HEK293 (cell line): ENCODE data around the gene BUB1B.
"Not testable (repeated sequence)": the region's sequence is repeated elsewhere in the genome, so short reads cannot be mapped to it uniquely, and the experiment has no call there.

Experiments
- CTCF ChIA-PET: fragments of 350-600 bp; formaldehyde crosslinking; extraction: SDS; loops from one replicate; lab custom pipeline; 2021; ENCODE audit warnings: antibody characterized with exemption; lab: Yijun Ruan, JAX
- POLR2A ChIA-PET: fragments of 300-600 bp; formaldehyde crosslinking; extraction: SDS; loops from one replicate; lab custom pipeline; 2020; ENCODE audit warnings: antibody characterized with exemption, inconsistent platforms; lab: Yijun Ruan, JAX
- H3K27ac ChIP-seq: fragments of 200-500 bp; sonication (Bioruptor generic); 2 replicates; pipeline ENCODE4 v1.5.1; 2014; ENCODE audit warnings: low read depth, low read length, control low read depth, inconsistent platforms; ENCODE audit errors: extremely low read depth
- H3K36me3 ChIP-seq, 2 experiments: fragments of 200-500 bp in 1 of 2; sonication (Bioruptor generic) in 1 of 2; 1 replicate in 1 of 2; 2 replicates in 1 of 2; pipeline ENCODE4 v1.5.1; 2014 to 2017; ENCODE audit warnings: inconsistent platforms in 2 of 2, low read length in 2 of 2; ENCODE audit not compliant: control insufficient read depth in 2 of 2, insufficient read depth in 1 of 2
- H3K4me1 ChIP-seq: fragments of 200-500 bp; sonication (Bioruptor generic); 2 replicates; pipeline ENCODE4 v1.5.1; 2014; ENCODE audit warnings: mild to moderate bottlenecking, low read length, inconsistent platforms; ENCODE audit not compliant: control insufficient read depth, insufficient read depth
- H3K4me3 ChIP-seq: 2 replicates; pipeline ENCODE4 v1.5.1; 2011; ENCODE audit warnings: low read depth, mild to moderate bottlenecking, control low read depth, low read length, moderate library complexity
- H3K9me3 ChIP-seq: fragments of 200-500 bp; sonication (Bioruptor generic); 2 replicates; pipeline ENCODE4 v1.5.1; 2014; ENCODE audit warnings: low read depth, low read length, inconsistent platforms; ENCODE audit not compliant: control insufficient read depth, insufficient read depth
- KLF8 ChIP-seq: fragments of 450-650 bp; formaldehyde crosslinking; IDR thresholded peaks from 2 replicates; pipeline ENCODE4 v1.5.1; 2016; ENCODE audit warnings: missing biosample characterization, missing genetic modification characterization
- KLF9 ChIP-seq: fragments of 450-650 bp; formaldehyde crosslinking; IDR thresholded peaks from 2 replicates; pipeline ENCODE4 v1.5.1; 2016; ENCODE audit warnings: missing biosample characterization, missing genetic modification characterization, low read depth
- ZBTB48 ChIP-seq: fragments of 450-650 bp; formaldehyde crosslinking; IDR thresholded peaks from 2 replicates; pipeline ENCODE4 v1.5.1; 2016; ENCODE audit warnings: missing biosample characterization, missing genetic modification characterization
- ZNF146 ChIP-seq: fragments of 450-650 bp; formaldehyde crosslinking; IDR thresholded peaks from 2 replicates; pipeline ENCODE4 v1.5.1; 2016; ENCODE audit warnings: missing biosample characterization, missing genetic modification characterization
- ZNF157 ChIP-seq: fragments of 450-650 bp; formaldehyde crosslinking; IDR thresholded peaks from 2 replicates; pipeline ENCODE4 v1.5.1; 2016; ENCODE audit warnings: missing biosample characterization, missing genetic modification characterization
- ZNF24 ChIP-seq: fragments of 450-650 bp; formaldehyde crosslinking; IDR thresholded peaks from 2 replicates; pipeline ENCODE4 v1.5.1; 2016; ENCODE audit warnings: missing biosample characterization, missing genetic modification characterization
- ZNF548 ChIP-seq: fragments of 450-650 bp; formaldehyde crosslinking; IDR thresholded peaks from 2 replicates; pipeline ENCODE4 v1.5.1; 2016; ENCODE audit warnings: missing biosample characterization, missing genetic modification characterization
- ZNF555 ChIP-seq: fragments of 450-650 bp; formaldehyde crosslinking; conservative IDR thresholded peaks from 2 replicates; pipeline ENCODE4 v1.5.1; 2017; ENCODE audit warnings: missing biosample characterization, mild to moderate bottlenecking, missing genetic modification characterization, inconsistent platforms
- ZNF654 ChIP-seq: fragments of 450-650 bp; formaldehyde crosslinking; IDR thresholded peaks from 2 replicates; pipeline ENCODE4 v1.5.1; 2016; ENCODE audit warnings: low read depth, missing biosample characterization, missing genetic modification characterization
- ZNF768 ChIP-seq: fragments of 450-650 bp; formaldehyde crosslinking; IDR thresholded peaks from 2 replicates; pipeline ENCODE4 v1.5.1; 2018; ENCODE audit warnings: missing biosample characterization, mild to moderate bottlenecking, missing genetic modification characterization
- ZNF777 ChIP-seq: fragments of 450-650 bp; formaldehyde crosslinking; IDR thresholded peaks from 2 replicates; pipeline ENCODE4 v1.5.1; 2017; ENCODE audit warnings: missing biosample characterization, missing genetic modification characterization, borderline replicate concordance
- ZNF792 ChIP-seq: fragments of 450-650 bp; formaldehyde crosslinking; IDR thresholded peaks from 2 replicates; pipeline ENCODE4 v1.5.1; 2016; ENCODE audit warnings: missing biosample characterization, missing genetic modification characterization
- TF ChIP-seq, protein P1 (sequence below): fragments of 450-650 bp; formaldehyde crosslinking; IDR thresholded peaks from 2 replicates; pipeline ENCODE4 v1.5.1; 2016; ENCODE audit warnings: missing biosample characterization, missing genetic modification characterization
- TF ChIP-seq, protein P2 (sequence below): fragments of 450-650 bp; formaldehyde crosslinking; IDR thresholded peaks from 2 replicates; pipeline ENCODE4 v1.5.1; 2017; ENCODE audit warnings: missing biosample characterization, missing genetic modification characterization
- TF ChIP-seq, protein P3 (sequence below): fragments of 450-650 bp; formaldehyde crosslinking; IDR thresholded peaks from 2 replicates; pipeline ENCODE4 v1.5.1; 2016; ENCODE audit warnings: missing biosample characterization, missing genetic modification characterization
- TF ChIP-seq, protein P4 (sequence below): fragments of 450-650 bp; formaldehyde crosslinking; IDR thresholded peaks from 2 replicates; pipeline ENCODE4 v1.5.1; 2016; ENCODE audit warnings: missing biosample characterization, missing genetic modification characterization
- TF ChIP-seq, protein P5 (sequence below): fragments of 450-650 bp; formaldehyde crosslinking; IDR thresholded peaks from 2 replicates; pipeline ENCODE4 v1.5.1; 2017; ENCODE audit warnings: missing biosample characterization, missing genetic modification characterization

BUB1B gene

DNA sequence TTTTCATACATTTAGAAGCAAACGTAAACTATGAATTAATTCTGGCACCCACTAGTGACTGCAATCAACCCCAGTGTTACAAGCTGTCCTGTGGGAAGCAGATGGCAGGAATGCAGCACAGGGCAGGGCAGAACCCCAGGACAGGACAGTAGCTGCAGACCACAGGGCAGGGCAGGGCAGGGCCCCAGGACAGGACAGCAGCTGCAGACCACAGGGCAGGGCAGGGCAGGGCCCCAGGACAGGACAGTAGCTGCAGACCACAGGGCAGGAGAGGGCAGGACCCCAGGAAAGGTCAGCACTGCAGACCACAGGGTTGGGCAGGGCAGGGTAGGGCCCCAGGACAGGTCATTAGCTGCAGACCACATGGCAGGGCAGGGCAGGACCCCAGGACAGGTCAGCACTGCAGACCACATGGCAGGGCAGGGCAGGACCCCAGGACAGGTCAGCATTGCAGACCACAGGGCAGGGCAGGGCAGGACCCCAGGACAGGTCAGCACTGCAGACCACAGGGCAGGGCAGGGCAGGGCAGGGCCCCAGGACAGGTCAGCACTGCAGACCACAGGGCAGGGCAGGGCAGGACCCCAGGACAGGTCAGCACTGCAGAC is 24.9 kb upstream of the BUB1B start:
- H3K36me3 ChIP-seq, H3K4me1 ChIP-seq, H3K9me3 ChIP-seq, CTCF ChIA-PET, H3K4me3 ChIP-seq, POLR2A ChIA-PET, H3K27ac ChIP-seq: not testable (repeated sequence)

DNA sequence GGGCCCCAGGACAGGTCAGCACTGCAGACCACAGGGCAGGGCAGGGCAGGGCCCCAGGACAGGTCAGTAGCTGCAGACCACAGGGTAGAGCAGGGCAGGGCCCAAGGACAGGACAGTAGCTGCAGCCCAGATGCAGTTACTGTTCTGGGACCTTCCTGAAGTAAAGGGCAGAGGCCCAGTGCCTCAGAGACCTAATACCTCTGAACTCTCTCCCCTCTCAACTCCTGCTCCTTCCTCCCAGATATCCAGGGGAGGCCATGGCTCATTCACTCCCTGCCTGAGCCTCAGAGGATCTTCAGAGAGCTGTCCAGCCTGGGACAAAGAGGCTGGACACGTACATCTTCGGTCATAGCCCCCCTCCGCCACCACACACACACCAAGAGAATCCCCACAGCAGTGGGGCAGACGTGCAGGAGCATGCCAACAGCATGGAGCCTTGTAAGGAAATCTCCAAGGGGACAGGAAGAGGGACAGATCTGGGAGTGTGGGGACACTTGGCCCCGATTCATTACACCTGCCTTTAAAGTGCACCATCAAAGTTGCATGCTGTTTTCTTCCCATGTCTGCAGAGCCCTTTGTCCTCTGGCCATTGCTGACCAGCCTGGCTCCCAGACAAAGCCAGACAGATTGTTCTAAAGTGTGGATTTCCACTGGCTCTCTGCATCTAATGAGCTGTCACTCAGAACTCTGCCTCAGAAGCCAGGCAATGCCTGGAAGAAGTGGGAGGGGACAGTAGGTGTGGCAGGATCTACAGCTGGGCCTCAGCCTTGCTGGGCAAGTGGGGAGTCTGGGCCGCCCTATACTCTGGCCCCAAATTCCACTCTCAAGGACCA is 24.2 kb upstream of the BUB1B start:
- no peaks in the 10 kb centered on the region for H3K36me3 ChIP-seq
- no peaks in the 10 kb centered on the region for H3K4me1 ChIP-seq
- H3K4me3 ChIP-seq, result no peak overlapping the region
- TF ChIP-seq KLF9 (tag by site-specific recombination) (0 out of 2 replicates have a peak, but pooled peaks have one; percentile 16), ZNF157 (tag by site-specific recombination) (no peak)
- TF ChIP-seq, all 188 proteins: peak for 1
- ChIA-PET POLR2A (no interaction called here), CTCF (no interaction called here)
- no peak overlapping the region for H3K27ac ChIP-seq
- no peaks in the 10 kb centered on the region for H3K9me3 ChIP-seq

DNA sequence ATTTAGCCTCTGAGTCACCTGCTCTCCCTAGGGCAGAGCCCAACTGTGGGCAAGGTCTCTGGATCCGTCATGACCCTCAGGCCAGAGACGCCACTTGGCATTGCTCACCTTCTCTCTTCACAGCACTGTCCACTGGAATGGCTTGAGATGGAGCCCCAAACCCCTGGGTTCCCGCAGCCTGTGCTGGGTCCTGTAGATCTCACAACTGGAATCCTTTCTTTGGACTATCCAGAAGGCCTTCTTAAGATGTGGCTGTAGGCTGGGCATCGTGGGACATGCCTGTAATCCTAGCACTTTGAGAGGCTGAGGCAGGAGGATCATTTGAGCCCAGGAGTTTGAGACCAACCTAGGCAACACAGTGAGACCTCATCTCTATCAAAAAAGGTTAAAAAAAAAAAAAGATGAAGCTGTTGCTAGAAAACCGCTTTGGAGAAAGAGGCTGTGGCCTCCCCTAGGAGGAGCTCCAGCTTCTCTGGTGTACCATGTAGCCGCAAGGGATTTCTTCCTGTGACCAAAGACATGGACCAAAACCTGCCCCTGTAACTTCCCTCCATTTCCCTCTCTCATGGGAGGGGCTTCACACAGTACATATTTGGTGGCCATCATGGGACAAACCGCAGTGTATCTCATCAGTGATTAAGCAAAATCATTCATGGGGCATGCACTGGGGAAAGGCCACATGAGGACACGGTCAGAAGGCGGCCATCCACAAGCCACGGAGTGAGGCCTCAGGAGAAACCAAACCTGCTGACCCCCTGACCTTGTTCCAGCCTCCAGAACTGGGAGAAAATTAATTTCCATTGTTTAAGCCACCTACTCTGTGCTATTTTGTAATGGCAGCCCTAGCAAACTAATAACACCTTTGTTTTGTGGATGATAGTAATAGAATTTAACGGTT is 23.3 kb upstream of the BUB1B start:
- POLR2A ChIA-PET, result no interaction called here
- CTCF ChIA-PET, result no interaction called here
- Histone ChIP-seq H3K27ac (no peak overlapping the region), H3K36me3 (no peaks in the 10 kb centered on the region), H3K9me3 (no peaks in the 10 kb centered on the region), H3K4me1 (no peaks in the 10 kb centered on the region), H3K4me3 (no peak overlapping the region)
- TF ChIP-seq, protein P1, sequence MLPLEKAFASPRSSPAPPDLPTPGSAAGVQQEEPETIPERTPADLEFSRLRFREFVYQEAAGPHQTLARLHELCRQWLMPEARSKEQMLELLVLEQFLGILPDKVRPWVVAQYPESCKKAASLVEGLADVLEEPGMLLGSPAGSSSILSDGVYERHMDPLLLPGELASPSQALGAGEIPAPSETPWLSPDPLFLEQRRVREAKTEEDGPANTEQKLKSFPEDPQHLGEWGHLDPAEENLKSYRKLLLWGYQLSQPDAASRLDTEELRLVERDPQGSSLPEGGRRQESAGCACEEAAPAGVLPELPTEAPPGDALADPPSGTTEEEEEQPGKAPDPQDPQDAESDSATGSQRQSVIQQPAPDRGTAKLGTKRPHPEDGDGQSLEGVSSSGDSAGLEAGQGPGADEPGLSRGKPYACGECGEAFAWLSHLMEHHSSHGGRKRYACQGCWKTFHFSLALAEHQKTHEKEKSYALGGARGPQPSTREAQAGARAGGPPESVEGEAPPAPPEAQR (tag by site-specific recombination), result no peak
- TF ChIP-seq ZBTB48 (tag by site-specific recombination) (no peak), ZNF654 (tag by site-specific recombination) (no peak), KLF8 (tag by site-specific recombination) (no peak), ZNF768 (tag by site-specific recombination) (no peak), ZNF24 (tag by site-specific recombination) (no peak), ZNF777 (tag by site-specific recombination) (no peak), ZNF555 (no peak), ZNF146 (no peak), ZNF792 (no peak), ZNF548 (tag by site-specific recombination) (no peak)
- TF ChIP-seq, protein P2, sequence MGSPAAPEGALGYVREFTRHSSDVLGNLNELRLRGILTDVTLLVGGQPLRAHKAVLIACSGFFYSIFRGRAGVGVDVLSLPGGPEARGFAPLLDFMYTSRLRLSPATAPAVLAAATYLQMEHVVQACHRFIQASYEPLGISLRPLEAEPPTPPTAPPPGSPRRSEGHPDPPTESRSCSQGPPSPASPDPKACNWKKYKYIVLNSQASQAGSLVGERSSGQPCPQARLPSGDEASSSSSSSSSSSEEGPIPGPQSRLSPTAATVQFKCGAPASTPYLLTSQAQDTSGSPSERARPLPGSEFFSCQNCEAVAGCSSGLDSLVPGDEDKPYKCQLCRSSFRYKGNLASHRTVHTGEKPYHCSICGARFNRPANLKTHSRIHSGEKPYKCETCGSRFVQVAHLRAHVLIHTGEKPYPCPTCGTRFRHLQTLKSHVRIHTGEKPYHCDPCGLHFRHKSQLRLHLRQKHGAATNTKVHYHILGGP (tag by site-specific recombination), result no peak
- TF ChIP-seq, protein P3, sequence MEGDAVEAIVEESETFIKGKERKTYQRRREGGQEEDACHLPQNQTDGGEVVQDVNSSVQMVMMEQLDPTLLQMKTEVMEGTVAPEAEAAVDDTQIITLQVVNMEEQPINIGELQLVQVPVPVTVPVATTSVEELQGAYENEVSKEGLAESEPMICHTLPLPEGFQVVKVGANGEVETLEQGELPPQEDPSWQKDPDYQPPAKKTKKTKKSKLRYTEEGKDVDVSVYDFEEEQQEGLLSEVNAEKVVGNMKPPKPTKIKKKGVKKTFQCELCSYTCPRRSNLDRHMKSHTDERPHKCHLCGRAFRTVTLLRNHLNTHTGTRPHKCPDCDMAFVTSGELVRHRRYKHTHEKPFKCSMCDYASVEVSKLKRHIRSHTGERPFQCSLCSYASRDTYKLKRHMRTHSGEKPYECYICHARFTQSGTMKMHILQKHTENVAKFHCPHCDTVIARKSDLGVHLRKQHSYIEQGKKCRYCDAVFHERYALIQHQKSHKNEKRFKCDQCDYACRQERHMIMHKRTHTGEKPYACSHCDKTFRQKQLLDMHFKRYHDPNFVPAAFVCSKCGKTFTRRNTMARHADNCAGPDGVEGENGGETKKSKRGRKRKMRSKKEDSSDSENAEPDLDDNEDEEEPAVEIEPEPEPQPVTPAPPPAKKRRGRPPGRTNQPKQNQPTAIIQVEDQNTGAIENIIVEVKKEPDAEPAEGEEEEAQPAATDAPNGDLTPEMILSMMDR (tag by site-specific recombination), result no peak
- TF ChIP-seq, protein P4, sequence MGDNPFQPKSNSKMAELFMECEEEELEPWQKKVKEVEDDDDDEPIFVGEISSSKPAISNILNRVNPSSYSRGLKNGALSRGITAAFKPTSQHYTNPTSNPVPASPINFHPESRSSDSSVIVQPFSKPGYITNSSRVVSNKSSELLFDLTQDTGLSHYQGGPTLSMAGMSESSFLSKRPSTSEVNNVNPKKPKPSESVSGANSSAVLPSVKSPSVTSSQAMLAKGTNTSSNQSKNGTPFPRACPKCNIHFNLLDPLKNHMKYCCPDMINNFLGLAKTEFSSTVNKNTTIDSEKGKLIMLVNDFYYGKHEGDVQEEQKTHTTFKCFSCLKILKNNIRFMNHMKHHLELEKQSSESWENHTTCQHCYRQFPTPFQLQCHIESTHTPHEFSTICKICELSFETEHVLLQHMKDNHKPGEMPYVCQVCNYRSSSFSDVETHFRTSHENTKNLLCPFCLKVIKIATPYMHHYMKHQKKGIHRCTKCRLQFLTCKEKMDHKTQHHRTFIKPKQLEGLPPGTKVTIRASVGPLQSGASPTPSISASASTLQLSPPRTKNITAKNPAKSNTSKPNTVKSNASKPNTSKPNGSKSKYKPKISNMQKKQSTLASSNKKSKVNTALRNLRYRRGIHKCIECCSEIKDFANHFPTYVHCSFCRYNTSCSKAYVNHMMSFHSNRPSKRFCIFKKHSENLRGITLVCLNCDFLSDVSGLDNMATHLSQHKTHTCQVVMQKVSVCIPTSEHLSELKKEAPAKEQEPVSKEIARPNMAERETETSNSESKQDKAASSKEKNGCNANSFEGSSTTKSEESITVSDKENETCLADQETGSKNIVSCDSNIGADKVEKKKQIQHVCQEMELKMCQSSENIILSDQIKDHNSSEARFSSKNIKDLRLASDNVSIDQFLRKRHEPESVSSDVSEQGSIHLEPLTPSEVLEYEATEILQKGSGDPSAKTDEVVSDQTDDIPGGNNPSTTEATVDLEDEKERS (tag by site-specific recombination), result no peak
- TF ChIP-seq, protein P5, sequence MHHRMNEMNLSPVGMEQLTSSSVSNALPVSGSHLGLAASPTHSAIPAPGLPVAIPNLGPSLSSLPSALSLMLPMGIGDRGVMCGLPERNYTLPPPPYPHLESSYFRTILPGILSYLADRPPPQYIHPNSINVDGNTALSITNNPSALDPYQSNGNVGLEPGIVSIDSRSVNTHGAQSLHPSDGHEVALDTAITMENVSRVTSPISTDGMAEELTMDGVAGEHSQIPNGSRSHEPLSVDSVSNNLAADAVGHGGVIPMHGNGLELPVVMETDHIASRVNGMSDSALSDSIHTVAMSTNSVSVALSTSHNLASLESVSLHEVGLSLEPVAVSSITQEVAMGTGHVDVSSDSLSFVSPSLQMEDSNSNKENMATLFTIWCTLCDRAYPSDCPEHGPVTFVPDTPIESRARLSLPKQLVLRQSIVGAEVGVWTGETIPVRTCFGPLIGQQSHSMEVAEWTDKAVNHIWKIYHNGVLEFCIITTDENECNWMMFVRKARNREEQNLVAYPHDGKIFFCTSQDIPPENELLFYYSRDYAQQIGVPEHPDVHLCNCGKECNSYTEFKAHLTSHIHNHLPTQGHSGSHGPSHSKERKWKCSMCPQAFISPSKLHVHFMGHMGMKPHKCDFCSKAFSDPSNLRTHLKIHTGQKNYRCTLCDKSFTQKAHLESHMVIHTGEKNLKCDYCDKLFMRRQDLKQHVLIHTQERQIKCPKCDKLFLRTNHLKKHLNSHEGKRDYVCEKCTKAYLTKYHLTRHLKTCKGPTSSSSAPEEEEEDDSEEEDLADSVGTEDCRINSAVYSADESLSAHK (tag by site-specific recombination), result no peak
